ENCODE data around the gene PTCH1.
A peak's percentile ranks its signal among the peaks of the same experiment; 100 is the strongest.

Gene PTCH1

DNA sequence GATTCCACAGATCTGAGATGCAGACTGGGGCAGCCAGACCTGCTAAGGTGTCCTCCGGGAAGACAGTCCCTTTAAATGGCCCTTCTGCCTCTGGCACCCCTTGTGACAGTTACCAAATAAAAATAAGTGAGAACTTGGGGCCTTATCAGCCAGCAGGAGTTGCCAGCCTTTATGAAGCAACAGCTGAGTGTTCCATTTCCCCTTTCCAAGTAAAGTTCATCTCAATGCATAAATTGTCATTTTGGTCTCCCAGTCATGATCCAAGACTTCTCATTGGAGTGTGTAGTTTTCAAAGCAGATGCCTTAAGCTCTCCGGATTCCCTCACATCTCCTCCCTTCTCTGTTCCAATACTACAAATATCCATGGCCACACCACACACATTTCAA is 4.1 kb downstream of the PTCH1 start:
- no peak for DNase-seq (ENCODE audit: low read depth in 2 of 2)

DNA sequence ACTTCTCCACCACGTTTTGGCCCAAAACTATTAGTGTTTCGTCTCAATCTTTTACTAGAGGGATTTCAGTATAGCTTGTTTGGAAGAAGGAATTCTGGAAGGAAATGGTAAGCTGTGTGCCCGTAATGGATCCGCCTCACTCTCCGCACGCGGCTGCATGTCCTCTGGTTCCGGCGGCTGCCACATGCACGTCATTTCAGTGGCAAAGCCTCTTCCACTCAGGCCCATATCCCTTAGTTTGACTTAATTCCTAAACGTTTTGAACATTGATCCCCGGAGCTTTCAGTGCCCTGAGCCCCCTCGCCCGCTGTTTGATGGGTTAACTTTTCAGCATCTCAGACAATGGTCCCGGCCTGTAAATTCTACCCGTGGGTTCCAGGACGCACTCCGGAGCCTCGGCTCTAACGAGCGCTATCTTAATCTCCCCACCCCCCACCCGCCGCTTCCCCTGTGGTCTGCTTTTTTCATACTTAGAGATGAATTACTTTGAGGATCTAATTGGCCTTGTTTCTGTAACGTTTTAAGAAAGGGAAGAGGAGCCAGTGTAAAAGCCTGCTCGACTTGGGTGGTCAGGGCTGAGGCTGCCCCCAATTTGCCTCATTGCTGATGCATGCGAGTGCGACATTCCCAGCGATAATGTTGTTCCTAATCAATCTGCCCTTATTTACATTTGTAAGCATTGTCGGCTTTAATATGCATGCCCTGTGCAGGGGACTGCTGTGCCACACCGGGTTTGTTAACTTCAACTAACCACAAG is 4.6 kb downstream of the PTCH1 start:
- no peak for DNase-seq (ENCODE audit: low read depth in 2 of 2)

DNA sequence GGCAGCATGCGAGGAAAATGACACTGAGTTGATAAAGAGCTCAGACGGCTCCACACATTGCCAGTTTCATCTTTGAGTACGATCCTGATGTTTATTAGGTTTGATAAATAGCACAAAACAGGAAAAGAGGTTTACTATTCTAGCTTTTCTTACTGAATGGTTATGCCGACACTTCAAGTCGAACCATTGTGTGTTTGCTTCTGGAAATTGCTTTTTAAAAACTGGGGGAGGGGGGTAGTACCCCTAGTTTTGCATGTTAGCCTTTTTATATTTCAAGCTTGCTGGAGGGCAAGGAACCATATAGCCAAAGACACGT is 5.2 kb downstream of the PTCH1 start:
- DNase-seq (ENCODE audit: low read depth in 2 of 2): no peak

DNA sequence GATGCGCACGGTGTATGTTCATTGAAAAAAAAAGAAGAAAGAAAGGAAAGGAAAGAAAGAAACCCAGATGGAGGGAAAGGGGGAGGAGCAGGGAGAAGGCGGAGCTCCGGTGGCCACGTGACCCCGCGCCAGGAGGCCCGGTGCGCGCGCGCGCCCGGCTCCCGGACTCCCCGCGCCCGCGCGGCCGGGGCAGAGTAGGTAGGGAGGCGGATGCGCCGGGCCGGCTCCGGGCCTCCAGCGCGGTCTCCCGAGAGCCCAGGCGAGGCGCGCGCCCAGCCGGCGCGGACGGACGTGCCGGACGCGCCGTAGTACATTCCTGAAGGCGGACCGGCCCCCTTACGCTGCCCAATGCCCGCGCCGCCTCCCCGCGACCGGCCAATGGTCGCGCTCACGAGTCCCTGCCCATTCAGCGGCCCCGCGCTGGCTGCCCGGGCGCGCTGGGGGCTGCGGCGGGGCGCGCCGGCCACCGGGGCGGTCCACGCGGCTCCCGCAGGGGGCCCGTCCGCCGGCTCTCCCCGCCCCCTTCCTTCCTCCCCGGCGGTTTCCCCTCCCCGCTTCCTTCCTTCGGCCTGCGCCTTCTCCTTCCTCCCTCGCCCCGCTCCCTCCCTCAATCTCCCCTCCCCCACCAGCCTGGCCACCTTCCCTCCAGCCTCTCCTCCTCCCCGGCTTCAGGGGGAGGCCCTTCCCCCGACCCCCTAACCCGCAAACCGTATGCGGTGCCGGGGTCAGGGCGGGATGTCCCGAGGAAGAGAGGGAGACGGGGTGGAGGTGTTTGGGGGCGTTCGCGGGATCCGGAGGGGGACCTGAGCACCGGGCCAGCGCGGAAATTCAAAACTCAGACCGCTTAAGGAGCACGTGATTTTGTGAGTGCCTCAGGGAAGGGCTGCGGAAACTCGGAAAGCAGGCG is 5.8 kb downstream of the PTCH1 start:
- DNase-seq (ENCODE audit: low read depth in 2 of 2): peak; percentile 79 to 83

DNA sequence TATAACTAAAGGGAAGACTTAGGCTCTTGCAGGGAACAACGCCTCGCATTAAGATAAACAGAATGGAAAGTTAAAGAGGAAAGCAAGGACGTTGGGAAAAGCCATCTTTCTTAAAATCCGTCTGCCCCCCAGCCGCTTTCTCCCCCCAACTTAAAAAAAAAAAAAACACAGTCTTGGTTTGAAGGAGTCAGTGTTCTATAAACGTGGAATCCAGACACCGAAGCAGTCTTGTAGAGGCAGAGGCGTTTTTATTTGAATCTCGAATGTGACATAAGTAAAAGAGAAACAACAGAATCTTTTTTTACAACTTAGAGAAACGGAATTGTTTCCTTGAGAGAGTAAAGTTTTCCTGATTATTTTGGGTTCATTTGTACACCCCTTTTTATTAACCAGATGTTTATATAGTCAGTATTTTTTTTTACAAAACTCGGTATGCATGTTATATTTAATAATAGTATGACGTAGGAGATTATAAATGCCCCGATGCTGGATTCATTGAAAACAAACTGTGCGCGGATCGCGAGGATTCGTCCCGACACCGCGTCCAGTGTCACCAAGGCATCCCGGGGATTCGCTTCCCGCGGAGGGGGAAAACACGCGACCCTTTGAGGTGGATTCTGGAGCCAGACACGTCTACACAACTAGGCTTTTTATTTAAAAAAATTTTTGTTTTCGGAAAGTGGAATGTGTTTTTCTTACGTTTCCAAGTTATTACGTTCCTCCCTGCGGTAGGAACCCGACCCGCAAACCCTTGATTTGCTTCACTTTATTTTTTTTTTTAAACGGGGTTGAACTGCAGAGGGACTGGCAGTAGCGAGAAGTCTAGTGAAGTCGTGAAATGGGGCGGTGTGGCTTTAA is 6.7 kb downstream of the PTCH1 start:
- DNase-seq (ENCODE audit: low read depth in 2 of 2): no peak

DNA sequence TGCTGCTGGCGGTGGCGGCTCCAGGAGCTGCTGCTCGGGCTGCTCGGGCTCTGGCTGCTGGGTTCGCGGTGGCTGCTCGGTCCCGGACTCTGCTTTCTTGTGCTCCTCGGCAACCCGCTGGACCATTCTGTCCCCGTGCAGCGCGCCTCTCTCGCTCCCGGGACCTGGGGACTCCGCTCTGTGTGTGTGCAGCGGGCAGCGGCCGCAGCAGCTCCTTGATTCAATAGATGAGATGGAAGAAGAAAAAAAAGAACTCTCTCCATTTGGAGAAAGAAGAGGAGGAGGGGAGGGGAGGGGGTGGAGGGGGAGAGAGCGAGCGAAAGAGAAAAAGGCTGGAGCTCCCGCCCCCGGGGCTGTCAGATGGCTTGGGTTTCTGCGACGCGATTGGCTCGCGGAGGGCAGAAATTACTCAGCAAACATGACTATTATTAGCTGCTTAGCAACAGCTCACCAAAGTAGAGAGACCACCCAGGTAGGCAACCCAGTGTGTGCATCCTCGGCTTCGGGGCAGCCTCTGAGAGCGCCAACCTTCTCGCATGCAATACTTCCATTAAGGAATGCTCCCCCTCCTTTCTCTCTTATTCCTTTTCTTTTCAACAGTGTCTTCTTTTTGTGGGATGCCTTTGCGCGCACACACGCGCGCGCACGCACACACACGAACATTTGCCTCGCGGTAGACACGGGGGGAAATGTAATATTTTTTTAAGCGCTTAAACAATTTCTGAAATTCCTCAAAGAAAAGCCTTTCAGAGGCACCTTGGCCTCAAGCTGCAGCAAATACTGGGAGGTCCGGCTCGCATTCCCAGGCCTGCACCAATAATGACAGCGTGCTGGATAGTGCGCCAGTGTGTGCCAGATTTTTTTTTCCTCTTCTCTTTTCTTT is 7.6 kb downstream of the PTCH1 start:
- peak in 1 of 2 donors; percentile 69 for DNase-seq (ENCODE audit: low read depth in 2 of 2)

DNA sequence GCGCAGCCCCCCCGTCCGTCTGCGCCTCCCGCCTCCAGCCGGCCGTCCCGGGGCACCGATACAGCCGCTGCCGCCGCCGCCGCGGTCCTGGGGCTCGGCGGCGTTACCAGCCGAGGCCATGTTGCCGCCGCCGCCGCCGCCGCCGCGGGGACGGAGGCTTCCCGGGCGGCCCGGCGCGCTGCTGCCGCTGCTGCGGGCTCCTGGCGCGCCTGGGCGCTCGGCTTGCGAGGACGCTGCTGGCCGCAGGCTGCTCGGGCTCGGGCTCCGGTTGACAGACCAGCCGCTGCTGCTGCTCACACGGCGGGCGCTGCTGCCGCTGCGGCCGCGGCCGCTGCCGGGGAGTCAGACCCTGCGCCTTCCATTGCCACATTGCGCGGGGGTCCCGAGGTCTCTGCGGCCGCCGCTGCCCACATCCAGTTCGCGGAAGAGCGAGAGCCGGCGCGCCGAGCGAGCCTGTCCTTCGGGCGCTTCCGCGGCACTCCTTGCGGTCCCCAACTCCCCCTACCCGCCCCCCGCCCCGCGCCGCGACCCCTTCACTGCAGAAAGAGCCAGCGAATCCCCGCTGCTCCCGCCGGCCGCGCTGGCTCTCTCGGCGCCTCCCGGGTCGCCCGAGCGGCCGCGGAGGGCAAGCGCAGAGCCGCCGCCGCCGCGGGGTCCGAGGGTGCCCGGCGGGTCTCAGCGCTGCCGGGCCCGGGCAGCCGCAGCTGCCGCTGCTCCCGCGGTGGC is 8.4 kb downstream of the PTCH1 start:
- DNase-seq (ENCODE audit: low read depth in 2 of 2): no peak

DNA sequence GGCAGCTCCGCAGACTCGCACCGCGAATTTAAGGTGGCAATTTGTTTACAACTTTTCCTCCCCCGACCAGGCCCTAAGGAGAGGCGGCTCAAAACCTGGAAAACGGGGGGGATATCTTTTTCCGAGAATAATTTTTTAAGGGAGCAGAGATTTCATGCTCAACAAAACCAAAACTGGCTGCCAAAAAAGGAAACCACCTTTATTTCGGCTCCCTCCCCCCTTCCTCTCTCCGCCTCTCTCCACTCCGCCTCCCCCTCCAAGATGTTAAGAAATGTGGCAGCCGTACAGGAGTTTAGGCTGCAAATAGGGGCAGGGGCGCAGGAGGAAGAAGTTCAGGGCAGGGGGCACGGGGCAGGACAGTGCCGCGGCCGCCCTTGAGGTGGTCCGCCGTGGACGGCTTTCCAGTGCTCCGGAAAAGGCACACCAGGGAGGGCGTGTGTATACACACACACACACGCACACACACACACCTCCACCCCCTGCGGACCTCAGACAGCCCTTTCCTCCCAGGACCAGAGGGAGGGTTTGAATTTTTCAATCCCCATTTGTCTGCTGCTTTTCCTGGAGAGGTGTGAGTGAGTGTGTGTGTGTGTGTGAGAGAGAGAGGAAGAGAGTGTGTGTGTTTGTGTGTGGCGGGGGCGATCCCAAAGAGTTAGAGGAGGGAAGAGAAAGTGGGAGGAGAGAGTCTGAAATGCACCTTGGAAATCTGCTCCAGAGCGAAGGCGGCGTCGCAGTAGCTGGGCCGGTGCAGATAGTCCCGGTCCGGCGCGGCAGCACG is 9.1 kb downstream of the PTCH1 start:
- DNase-seq (ENCODE audit: low read depth in 2 of 2): no peak

DNA sequence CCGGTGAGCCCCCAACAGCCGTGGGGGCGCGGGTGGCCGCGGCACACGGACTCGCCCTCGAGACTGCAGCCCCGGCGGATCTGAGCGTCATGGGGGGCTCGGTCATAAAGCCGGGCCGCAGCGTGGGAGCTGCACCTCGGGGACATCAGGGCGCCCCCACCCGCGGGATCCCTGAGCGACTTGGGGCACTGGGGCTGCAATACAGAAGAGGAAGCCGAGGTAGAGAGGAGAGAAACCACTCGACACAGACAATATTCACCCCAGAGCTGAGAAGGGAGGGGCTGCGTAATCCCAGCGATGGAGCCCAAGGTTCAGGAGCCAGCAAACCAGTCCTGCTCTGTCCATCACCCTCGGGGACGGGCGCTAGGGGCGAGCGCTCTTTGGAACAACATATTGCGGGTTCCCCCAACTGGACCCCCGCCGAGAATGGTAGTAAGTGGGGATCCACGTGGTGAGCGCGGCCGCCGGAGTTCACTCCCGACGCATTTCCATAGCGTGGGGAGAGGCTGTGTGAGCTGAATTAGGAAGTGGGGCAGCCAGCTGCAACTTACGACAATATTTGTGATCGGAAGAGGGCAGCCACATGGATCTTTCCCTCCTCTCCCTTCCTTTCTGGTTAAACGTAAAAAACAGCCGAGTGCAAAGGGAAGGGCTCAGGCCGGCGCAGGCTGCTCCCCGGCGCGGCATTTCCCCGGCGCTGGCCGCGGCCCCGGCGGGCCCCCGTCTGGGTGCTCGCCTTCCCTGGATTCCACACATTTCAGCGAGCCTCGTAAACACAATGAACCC is 9.9 kb downstream of the PTCH1 start:
- DNase-seq (ENCODE audit: low read depth in 2 of 2): no peak

DNA sequence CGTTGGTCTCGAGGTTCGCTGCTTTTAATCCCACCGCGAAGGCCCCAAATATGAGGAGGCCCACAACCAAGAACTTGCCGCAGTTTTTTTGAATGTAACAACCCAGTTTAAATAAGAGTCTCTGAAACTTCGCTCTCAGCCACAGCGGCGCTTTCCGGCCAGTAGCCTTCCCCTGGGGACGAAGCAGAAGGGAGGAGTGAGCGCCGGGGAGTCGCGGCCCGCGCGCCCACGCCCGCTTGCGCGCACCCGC is 10.4 kb downstream of the PTCH1 start:
- no peak for DNase-seq (ENCODE audit: low read depth in 2 of 2)

DNA sequence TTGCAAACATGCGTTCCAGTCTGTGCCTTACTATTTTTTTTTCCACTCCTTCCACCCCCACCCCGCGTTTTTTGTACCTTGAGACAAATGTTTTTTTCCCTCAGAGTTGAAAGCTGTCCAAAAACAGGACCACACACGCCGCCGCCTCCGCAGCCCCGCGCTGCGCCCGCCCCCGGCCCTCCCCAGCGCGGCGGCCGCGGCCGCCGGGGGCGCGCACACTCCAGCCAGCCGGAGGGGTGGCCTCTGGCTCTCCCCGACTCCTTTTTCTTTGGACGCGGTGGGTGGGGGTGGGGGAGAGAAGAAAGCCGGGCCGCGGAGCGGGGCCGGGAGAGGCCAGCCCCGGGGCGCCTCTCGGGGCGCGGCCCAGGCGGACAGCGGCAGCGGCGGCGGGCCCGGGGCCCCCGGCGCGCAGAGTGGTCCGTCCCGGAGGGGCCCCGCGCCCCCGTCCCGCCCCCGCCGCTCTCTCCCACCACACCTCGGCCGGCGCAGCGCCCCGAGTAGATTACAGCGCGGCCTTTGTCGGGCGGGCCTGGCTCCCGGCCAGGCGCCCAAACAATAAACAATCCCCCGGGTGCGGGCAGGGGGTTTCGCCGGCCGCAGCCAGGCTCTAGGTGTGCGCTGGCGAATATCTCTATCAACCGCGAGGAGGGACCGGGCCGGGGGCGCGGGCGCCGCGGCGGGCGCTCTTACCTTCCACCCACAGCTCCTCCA is 10.9 kb downstream of the PTCH1 start:
- no peak for DNase-seq (ENCODE audit: low read depth in 2 of 2)

DNA sequence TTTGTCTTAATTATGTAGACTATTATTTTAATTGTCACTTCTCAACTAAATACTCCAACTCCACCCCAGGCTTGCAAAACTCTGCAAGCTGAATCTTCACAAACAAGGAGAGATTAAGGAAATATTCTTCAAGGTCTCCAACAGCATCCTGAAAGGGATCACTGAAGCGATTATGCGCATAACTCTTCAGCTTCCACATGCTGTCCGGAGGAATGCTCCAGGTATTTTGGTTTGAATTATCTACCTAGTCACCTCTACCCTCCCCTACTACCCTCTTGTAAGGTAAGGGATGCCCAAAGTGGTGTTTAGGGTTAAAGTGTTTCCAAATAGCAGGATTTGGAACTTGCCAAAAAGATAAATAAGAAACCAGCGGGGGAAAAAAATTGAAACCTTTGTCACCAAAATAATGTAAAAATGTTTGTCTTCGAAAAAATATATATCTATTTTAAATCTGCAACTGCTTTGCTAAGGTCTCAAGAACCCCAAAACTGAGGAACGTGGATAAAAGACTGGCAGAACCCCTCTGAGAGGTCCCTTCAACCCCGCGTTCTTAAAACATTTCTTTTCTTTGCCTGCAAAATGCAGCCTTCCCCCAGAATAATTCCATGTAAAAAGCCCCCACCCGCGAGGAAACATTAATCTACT is 11.6 kb downstream of the PTCH1 start:
- no peak for DNase-seq (ENCODE audit: low read depth in 2 of 2)

DNA sequence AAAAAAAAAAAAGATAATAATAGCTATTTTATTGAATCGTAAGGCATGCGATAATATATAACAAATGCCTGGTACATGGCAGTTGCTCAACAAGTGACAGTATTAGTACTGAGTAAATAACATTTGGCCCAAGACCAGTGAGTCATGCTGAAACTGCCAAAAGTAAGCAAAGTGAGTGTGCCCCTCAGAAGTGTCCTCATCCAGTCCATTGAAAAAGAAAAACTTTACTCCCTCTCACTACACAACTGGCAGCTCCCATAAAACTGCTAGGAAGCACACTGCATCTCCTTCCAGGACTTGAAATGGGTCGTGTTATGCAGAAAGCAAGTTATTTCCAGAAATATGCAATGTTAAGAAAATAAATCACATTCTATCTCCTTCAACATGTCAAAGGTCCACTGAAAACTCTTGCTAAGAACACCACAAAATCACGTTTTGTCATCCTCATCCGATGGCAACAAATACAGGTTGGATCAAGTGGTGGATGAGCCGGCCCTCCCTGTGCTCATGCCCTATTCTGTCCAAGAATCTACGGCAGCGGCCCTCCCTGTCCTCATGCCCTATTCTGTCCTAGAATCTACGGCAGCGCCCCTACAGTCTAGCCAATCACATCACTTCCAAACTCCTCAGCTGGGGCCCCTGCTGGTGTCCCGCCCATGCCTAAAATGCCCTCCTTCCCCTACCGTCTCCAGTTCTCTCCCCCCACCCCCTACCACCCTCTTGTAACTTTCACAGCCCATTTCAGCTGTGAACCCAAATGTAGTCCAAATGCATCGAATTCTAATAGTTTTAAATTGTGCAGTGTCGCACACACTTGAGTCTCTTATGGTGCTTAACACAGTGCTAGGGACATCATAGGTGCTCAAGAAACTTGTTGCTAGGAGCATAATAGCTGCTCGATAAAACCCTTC is 12.5 kb downstream of the PTCH1 start:
- no peak for DNase-seq (ENCODE audit: low read depth in 2 of 2)

DNA sequence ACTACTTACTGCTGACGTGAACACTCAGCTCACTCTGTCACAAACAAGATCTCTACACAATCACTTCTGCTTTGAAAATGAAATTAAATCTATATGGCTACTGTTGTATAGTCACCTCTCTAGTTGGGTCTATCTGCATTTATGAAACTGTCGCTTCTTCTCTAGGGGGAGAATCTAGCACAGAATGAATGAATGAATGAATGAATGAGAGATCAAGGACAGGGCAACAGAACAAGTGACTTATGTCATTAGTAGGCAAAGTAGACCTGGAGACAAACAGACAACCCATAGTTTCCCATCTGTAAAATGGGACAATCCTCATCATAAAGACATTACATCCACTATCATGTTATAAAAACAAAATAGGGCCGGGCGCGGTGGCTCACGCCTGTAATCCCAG is 13.4 kb downstream of the PTCH1 start:
- DNase-seq (ENCODE audit: low read depth in 2 of 2): no peak

DNA sequence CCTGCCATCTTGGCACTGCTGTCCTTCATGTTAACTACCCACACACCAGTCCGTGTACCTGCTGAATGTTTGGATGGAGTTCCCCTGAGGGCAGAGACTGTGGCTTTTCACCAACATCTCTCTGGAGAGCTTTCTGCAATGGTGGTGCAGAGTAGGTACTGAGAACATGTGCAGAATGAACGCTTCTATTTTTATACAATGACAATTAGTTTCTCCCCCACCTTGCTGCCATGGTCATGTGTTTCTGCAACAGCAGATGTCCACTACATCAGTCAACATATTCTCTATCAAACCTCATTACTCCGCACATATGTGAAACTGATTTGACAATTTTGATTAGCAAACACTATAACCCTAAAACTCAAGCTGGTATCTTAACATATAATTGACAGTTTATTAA is 14.5 kb downstream of the PTCH1 start:
- no peak for DNase-seq (ENCODE audit: low read depth in 2 of 2)

DNA sequence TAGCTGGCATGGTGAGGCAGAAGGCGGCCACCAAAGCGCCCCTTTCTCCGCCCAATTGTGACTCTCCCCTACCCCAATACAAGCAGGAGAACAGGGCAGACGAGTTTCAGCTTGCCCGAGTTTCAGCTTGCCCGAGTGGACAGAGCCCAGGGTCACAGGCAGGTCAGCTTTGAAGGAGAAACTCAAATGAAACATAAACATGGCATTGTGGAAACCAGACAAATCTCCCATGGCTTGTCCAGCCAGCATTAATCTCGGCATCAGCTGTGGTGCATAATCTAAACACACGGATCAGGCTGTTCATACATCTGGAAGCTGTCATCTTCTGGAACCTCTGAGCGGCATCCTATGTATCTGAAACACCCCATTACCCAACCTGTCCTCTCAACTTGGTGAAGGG is 16.9 kb downstream of the PTCH1 start:
- no peak for DNase-seq (ENCODE audit: low read depth in 2 of 2)

DNA sequence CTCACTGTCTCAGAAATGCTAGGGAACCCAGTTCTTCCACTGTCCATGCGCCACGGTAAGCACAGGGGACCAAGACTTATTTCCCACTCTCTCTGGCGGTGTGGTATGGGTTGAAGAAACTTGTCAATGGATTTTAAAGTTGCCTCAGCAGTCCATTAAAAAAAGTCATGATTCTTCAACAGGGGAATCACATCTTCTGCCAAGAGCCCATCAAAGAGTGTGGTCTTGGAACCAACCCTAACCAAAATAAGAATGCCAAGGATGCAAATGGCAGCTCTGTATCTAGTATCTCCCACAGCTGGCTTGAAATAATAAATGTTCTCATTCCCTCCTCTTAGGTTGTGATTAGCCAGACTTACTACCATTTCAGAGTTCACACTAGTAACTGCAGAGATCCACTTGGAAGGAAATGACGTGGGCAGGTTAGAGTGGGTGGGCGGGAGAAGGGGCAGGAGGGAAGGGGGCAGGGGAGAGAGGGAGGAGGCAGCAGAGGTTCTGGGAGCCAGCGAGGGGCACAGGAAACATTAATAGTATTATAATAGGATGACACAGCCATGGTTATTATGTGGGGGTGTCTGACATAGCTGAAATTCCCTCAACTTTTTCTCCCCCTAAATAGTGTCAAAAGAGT is 17.6 kb downstream of the PTCH1 start:
- no peak for DNase-seq (ENCODE audit: low read depth in 2 of 2)
